ENCODE measurements around the gene CHRNA5. TPM values are rescaled to one million over a fixed set of nuclear protein-coding genes. Genes with fewer than 3 reads are reported as not detected.

The CHRNA5 gene
- total and polyA plus RNA-seq, 2 donors from 2014 or later: 0.41 to 0.76 TPM

DNA sequence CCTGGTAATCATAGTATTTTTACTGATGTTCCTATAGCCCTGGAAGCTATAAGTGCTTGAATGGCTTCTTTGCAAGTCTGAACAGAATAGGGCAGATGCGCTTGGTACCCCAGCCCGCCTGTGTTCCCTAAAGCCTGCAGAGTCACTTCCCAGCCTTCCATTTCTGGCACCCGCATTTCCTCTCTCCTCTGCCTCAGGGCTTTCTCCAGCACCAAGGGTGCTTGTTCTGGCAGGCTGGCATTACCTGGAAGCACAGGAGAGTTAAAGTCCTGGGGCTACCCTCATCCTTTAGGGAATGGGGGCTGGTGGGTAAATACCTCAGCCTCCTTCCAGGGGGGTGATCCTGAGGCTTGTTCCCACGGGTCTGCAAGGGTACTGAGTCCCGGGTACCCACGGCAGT lies 62.9 kb downstream of the CHRNA5 start:
- TF ChIP-seq, protein P1, sequence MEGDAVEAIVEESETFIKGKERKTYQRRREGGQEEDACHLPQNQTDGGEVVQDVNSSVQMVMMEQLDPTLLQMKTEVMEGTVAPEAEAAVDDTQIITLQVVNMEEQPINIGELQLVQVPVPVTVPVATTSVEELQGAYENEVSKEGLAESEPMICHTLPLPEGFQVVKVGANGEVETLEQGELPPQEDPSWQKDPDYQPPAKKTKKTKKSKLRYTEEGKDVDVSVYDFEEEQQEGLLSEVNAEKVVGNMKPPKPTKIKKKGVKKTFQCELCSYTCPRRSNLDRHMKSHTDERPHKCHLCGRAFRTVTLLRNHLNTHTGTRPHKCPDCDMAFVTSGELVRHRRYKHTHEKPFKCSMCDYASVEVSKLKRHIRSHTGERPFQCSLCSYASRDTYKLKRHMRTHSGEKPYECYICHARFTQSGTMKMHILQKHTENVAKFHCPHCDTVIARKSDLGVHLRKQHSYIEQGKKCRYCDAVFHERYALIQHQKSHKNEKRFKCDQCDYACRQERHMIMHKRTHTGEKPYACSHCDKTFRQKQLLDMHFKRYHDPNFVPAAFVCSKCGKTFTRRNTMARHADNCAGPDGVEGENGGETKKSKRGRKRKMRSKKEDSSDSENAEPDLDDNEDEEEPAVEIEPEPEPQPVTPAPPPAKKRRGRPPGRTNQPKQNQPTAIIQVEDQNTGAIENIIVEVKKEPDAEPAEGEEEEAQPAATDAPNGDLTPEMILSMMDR (IDR thresholded peaks at IDR 0.05; ENCODE audit: borderline replicate concordance, extremely low read depth, insufficient read depth): no peak
- Histone ChIP-seq H3K27me3 (ENCODE audit: control insufficient read depth, insufficient read depth, low read length) (no peaks in the 10 kb centered on the region), H3K4me3 (ENCODE audit: low read length in 3 of 3) (no peak overlapping the region), H3K9ac (ENCODE audit: low read length in 3 of 3) (no peak overlapping the region), H3K9me3 (ENCODE audit: control insufficient read depth in 2 of 3, insufficient read depth in 1 of 3, low read length in 3 of 3) (peaks cover 0 to 2% (median 0%) of the 10 kb centered on the region in 3 donors), H3K4me1 (ENCODE audit: control insufficient read depth in 2 of 3, insufficient read depth in 2 of 3, low read depth in 1 of 3, low read length in 3 of 3) (no peaks in the 10 kb centered on the region), H3K36me3 (ENCODE audit: control insufficient read depth in 2 of 3, insufficient read depth in 3 of 3, low read length in 3 of 3) (no peaks in the 10 kb centered on the region), H3K27ac (ENCODE audit: low read depth in 2 of 2, low read length in 2 of 2) (no peak overlapping the region)
- intact Hi-C loops (cut with DNase I): no loop called here
- DNase-seq (no peak), FAIRE-seq (no peak)

GRCh38 chr15:78629031-78629715 lies 63.9 kb downstream of the CHRNA5 start:
- Histone ChIP-seq H3K9me3 (ENCODE audit: control insufficient read depth in 2 of 3, insufficient read depth in 1 of 3, low read length in 3 of 3) (peaks cover 0 to 7% (median 0%) of the 10 kb centered on the region in 3 donors), H3K36me3 (ENCODE audit: control insufficient read depth in 2 of 3, insufficient read depth in 3 of 3, low read length in 3 of 3) (no peaks in the 10 kb centered on the region), H3K27ac (ENCODE audit: low read depth in 2 of 2, low read length in 2 of 2) (no peak overlapping the region), H3K9ac (ENCODE audit: low read length in 3 of 3) (no peak overlapping the region), H3K27me3 (ENCODE audit: control insufficient read depth, insufficient read depth, low read length) (no peaks in the 10 kb centered on the region), H3K4me3 (ENCODE audit: low read length in 3 of 3) (no peak overlapping the region), H3K4me1 (ENCODE audit: control insufficient read depth in 2 of 3, insufficient read depth in 2 of 3, low read depth in 1 of 3, low read length in 3 of 3) (no peaks in the 10 kb centered on the region)
- intact Hi-C loops (cut with DNase I): no loop called here
- TF ChIP-seq, protein P1 (IDR thresholded peaks at IDR 0.05; ENCODE audit: borderline replicate concordance, extremely low read depth, insufficient read depth): no peak
- no peak for FAIRE-seq
- DNase-seq: no peak

DNA sequence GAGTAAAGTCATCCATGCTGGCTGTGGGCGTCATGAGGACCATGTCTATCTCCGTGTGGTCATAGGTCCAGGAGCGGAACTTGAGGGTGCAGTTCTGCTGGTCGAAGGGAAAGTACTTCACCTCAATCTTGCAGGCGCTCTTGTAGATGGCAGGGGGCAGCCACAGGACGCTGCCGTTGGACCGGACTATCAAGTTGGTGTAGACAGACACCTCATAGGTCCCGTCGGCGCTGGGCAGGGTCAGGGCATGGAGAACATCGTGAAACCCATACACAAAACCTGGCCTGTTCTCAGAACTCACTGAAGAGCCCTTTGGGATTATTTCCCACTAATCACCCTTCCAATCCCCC lies 64.4 kb downstream of the CHRNA5 start:
- no peak for FAIRE-seq
- no peaks in the 10 kb centered on the region for H3K36me3 ChIP-seq (ENCODE audit: control insufficient read depth in 2 of 3, insufficient read depth in 3 of 3, low read length in 3 of 3)
- peaks cover 0 to 7% (median 0%) of the 10 kb centered on the region in 3 donors for H3K9me3 ChIP-seq (ENCODE audit: control insufficient read depth in 2 of 3, insufficient read depth in 1 of 3, low read length in 3 of 3)
- H3K4me3 ChIP-seq (ENCODE audit: low read length in 3 of 3): no peak overlapping the region
- intact Hi-C loops (cut with DNase I): no loop called here
- no peaks in the 10 kb centered on the region for H3K4me1 ChIP-seq (ENCODE audit: control insufficient read depth in 2 of 3, insufficient read depth in 2 of 3, low read depth in 1 of 3, low read length in 3 of 3)
- TF ChIP-seq, protein P1 (IDR thresholded peaks at IDR 0.05; ENCODE audit: borderline replicate concordance, extremely low read depth, insufficient read depth): no peak
- H3K27me3 ChIP-seq (ENCODE audit: control insufficient read depth, insufficient read depth, low read length): no peaks in the 10 kb centered on the region
- no peak overlapping the region for H3K9ac ChIP-seq (ENCODE audit: low read length in 3 of 3)
- H3K27ac ChIP-seq (ENCODE audit: low read depth in 2 of 2, low read length in 2 of 2): no peak overlapping the region
- DNase-seq: no peak
